ENCODE data around the gene ABHD13. TPM values are rescaled to one million over a fixed set of nuclear protein-coding genes. Genes with fewer than 3 reads are reported as not detected.

Gene ABHD13
- total and polyA plus RNA-seq, 7 donors, result 3.8 to 10.5 (median 5.7) TPM

DNA sequence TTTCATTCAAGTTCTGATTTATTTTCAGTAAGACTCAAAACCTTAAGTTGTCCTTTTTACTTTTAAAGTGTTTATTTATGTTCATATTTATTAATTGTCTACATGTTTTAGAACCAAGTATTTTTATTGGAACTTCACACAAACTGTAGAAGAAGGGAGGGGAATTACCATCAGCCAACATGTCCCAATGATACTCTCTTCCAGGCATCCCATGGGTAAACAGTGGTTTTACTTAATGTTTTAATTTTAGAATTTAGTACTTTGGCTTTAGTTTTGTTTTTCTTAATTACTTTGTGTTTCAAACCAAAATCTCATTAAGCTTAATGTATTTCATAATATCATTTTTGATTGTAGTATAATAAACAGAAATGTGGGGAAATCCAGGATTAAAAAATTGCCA lies 56.5 kb downstream of the ABHD13 start:
- Histone ChIP-seq H3K36me3 (ENCODE audit: insufficient read depth in 1 of 2, low read depth in 1 of 2) (no peaks in the 10 kb centered on the region), H3K9me3 (no peaks in the 10 kb centered on the region), H3K27me3 (ENCODE audit: insufficient read depth in 3 of 3, low read length in 2 of 3) (no peaks in the 10 kb centered on the region), H3K4me1 (peaks cover 22% of the 10 kb centered on the region), H3K27ac (no peak overlapping the region), H3K4me3 (no peak overlapping the region)
- TF ChIP-seq, protein P1, sequence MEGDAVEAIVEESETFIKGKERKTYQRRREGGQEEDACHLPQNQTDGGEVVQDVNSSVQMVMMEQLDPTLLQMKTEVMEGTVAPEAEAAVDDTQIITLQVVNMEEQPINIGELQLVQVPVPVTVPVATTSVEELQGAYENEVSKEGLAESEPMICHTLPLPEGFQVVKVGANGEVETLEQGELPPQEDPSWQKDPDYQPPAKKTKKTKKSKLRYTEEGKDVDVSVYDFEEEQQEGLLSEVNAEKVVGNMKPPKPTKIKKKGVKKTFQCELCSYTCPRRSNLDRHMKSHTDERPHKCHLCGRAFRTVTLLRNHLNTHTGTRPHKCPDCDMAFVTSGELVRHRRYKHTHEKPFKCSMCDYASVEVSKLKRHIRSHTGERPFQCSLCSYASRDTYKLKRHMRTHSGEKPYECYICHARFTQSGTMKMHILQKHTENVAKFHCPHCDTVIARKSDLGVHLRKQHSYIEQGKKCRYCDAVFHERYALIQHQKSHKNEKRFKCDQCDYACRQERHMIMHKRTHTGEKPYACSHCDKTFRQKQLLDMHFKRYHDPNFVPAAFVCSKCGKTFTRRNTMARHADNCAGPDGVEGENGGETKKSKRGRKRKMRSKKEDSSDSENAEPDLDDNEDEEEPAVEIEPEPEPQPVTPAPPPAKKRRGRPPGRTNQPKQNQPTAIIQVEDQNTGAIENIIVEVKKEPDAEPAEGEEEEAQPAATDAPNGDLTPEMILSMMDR (IDR thresholded peaks at IDR 0.05), result no peak
- intact Hi-C loops (cut with DNase I), result no loop called here
- DNase-seq (no peak), ATAC-seq (no peak)

DNA sequence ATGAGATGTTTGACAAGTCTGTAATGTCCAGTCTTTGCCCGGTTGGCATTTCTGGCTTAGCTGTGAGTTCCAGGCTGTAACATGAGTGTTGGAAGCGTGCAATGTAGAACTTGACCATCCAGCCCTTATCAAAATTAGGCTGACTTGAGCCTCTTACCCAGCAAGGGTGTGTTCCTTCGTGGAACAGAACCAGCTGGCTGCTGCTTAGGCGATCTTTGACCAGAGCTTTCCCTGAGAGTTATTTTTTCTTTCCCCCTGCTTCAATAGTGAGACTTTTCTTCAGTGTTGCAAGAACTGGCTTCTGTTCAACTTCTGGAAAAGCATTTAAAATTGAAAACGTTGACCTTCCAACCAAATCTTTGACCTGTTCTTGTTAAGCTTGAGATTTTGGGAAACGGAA lies 57.9 kb downstream of the ABHD13 start:
- TF ChIP-seq, protein P1 (IDR thresholded peaks at IDR 0.05), result no peak
- DNase-seq, result peak; percentile 33 to 71
- Histone ChIP-seq H3K9me3 (no peaks in the 10 kb centered on the region), H3K4me1 (peaks cover 10% of the 10 kb centered on the region), H3K27ac (no peak overlapping the region), H3K4me3 (no peak overlapping the region), H3K27me3 (ENCODE audit: insufficient read depth in 3 of 3, low read length in 2 of 3) (no peaks in the 10 kb centered on the region), H3K36me3 (ENCODE audit: insufficient read depth in 1 of 2, low read depth in 1 of 2) (no peaks in the 10 kb centered on the region)
- peak; percentile 37 to 56 (median 40) for ATAC-seq
- intact Hi-C loops (cut with DNase I), result no loop called here
- 10 to 20% (median 12%) methylated on average over 6 of the region's 6 CpGs for WGBS, 3 donors

GRCh38 chr13:108278466-108278865 lies 60.3 kb downstream of the ABHD13 start:
- TF ChIP-seq, protein P1 (IDR thresholded peaks at IDR 0.05), result no peak
- intact Hi-C loops (cut with DNase I), result no loop called here
- Histone ChIP-seq H3K27ac (no peak overlapping the region), H3K27me3 (ENCODE audit: insufficient read depth in 3 of 3, low read length in 2 of 3) (no peaks in the 10 kb centered on the region), H3K9me3 (no peaks in the 10 kb centered on the region), H3K4me3 (no peak overlapping the region), H3K4me1 (peaks cover 10% of the 10 kb centered on the region), H3K36me3 (ENCODE audit: insufficient read depth in 1 of 2, low read depth in 1 of 2) (no peaks in the 10 kb centered on the region)
- 87 to 89% (median 89%) methylated on average over 1 of the region's 1 CpG for WGBS, 3 donors
- DNase-seq (no peak), ATAC-seq (no peak)

DNA sequence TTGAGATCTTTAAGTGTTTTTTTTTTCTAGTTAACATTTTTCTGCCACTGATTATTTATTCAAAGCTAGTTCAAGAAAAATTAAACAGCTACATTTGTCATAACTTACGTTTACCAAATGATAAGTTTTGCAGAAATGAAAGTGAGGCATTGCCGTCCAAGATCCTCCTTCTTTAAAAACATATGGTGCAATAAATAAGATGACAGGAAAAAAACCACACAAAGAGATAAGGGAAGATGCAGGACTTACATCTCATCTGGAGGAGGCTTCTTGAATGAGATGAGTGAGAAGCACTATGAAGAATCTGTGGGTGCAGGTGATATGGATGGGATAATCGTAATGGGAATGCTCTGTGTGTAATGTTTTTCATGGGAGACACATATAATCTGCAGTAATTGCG lies 63.7 kb downstream of the ABHD13 start:
- DNase-seq (no peak), ATAC-seq (no peak)
- intact Hi-C loops (cut with DNase I), result no loop called here
- no peaks in the 10 kb centered on the region for H3K27me3 ChIP-seq (ENCODE audit: insufficient read depth in 3 of 3, low read length in 2 of 3)
- no peaks in the 10 kb centered on the region for H3K9me3 ChIP-seq
- 74 to 80% (median 77%) methylated on average over 4 of the region's 4 CpGs for WGBS, 3 donors
- no peak overlapping the region for H3K27ac ChIP-seq
- no peak overlapping the region for H3K4me3 ChIP-seq
- TF ChIP-seq, protein P1 (IDR thresholded peaks at IDR 0.05), result no peak
- H3K4me1 ChIP-seq, result no peaks in the 10 kb centered on the region
- no peaks in the 10 kb centered on the region for H3K36me3 ChIP-seq (ENCODE audit: insufficient read depth in 1 of 2, low read depth in 1 of 2)

GRCh38 chr13:108283110-108283509 lies 64.9 kb downstream of the ABHD13 start:
- Histone ChIP-seq H3K27me3 (ENCODE audit: insufficient read depth in 3 of 3, low read length in 2 of 3) (no peaks in the 10 kb centered on the region), H3K27ac (no peak overlapping the region), H3K9me3 (no peaks in the 10 kb centered on the region), H3K4me1 (no peaks in the 10 kb centered on the region), H3K4me3 (no peak overlapping the region), H3K36me3 (ENCODE audit: insufficient read depth in 1 of 2, low read depth in 1 of 2) (no peaks in the 10 kb centered on the region)
- DNase-seq, result no peak
- TF ChIP-seq, protein P1 (IDR thresholded peaks at IDR 0.05), result no peak
- ATAC-seq, result no peak
- 14 to 46% (median 22%) methylated on average over 3 of the region's 3 CpGs for WGBS, 3 donors
- intact Hi-C loops (cut with DNase I), result no loop called here

All from psoas muscle (tissue), 8 donors.